ENCODE results near the gene POLR2L.

Gene POLR2L

DNA sequence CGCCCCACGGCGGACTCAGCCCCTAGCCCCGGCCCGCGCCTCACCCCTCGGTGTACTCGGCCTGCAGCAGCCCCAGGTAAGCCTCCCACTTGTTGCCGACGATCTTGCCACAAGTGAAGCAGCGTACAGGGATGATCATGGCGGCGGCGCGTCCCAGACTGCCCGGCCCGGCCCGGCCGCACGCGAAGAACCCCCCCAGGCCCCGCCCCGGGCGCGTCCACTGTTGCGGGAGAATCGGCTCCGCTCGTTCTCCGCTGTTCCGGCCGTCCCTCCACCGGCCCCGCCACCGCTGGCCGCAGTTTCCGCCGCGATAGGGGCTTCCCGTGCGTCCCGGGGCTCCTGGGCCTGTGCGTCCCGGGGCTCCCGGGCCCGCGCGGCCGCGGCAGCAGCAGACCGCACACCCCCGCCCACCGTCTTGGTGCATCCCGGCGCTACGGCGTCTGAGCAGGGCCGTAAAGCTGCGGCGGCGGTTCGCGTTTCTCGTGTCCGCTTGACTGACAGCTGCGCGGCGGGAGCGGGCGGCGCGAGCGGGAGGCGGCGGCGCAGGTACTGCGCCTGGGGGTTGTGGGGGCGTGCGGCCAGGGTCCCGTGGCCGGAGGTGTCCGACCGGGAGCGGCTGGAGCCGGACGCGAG, at the start of gene POLR2L, which contains the start of gene TSPAN4:
Gene POLR2L, minus strand, starts transcription at position 160 of the 633 bp plus-strand sequence. Its CDS starts 21 bp downstream, at position 139.
Gene TSPAN4, plus strand, starts transcription at position 483 of the 633 bp plus-strand sequence. CDS start 7,453 bp downstream, outside the sequence.
- in situ Hi-C loops (cut with MboI; ENCODE audit: low sequenced_read_pairs): no loop called here

DNA sequence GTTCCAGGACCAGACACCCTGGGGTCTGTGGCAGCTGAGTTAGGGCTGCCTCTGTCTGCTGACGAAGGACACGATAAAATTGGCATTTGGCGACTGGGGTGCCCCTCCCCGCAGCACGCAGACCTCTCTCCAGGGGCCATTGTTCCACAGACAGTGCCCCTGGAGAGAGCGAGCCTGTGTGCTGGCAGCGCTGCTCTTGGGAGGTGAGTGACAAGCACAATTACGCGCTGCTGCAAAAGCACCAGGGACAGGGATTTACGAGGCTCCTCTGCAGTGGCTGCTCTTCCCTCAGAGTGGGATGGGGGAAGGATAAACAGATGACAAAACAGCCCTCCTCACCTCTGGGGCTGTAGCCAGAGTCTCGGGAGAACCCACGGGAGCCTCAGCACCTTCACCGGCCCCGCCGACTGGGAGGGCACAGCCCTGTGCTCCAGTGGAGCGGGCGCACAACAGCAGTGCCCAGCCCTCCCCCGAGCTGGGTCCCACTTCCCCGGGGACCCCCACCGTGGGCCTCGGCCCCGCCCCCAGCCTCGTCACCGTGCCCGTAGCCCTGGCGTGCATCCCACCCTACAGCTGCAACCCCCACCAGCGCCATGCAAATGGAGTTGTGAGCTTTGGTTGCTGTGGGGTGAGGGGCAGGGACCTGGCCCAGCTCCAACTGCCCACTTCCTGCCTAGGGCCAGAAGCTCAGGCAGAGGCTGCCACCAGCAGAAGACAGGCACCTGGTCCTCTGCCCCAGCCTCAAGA, 48.6 kb upstream of the POLR2L start:
- in situ Hi-C loops (cut with MboI; ENCODE audit: low sequenced_read_pairs): no loop called here

- in situ Hi-C loops (cut with MboI; ENCODE audit: low sequenced_read_pairs): no loop called here
Observed at GRCh38 chr11:889687-890475, 47.6 kb upstream of the POLR2L start.

GRCh38 chr11:889257-889656, 46.9 kb upstream of the POLR2L start:
- in situ Hi-C loops (cut with MboI; ENCODE audit: low sequenced_read_pairs): no loop called here

DNA sequence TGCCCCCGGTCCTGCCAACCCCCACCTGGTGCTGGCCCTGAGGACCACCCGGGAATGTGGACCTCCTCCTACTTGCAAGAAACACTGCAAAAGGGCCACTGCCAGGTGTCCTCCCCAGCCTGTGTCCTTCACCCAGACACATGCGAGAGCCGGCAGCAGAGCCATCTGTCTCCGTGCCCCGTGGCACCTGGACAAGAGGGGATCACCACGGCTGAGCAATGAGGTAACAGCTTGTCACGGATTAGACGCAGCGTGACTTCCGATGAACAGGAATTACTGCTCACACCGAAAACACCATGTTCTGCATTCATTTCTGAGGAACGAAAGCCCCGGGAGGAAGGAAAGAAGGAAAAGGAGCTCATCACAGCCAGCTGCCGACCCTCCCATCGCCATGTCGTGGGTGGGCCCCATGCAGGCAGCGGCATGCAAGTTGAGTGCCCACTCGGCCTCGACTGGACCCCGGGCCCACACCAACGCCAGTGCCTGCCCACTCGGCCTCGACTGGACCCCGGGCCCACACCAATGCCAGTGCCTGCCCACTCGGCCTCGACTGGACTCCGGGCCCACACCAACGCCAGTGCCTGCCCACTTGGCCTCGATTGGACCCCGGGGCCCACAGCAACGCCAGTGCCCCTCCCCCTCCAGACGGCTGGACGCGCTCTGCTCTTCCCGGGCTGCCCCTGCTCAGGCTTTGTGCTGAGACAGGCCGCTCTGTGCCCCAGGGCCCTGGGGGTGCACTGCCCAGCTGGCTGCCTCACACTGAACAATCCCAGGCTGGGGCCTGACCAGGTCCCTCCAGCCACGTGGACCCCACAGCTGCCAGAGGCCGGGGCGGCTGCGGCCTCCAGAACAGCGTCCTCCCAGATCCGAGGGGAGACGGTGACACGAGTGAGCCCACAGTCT, 46.2 kb upstream of the POLR2L start:
- in situ Hi-C loops (cut with MboI; ENCODE audit: low sequenced_read_pairs): no loop called here

DNA sequence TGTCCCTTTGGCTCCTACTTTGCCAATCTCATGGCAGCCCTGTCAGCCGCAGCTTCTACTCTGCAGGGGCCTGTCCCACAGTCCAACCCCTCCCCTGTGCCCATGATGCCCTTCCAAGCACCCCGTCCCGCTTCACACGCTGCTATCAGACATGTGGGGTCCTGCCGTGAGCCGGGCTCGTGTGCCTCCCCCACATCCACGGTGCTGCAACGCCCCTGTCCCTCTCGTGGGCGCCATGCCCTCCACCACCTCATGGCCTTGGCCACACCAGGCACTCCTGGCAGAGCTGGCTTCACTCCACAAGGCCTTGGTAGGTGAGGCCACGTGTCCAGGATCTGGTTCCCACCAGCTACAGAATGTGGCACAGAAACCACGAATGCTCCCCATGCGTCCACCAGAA, 45.3 kb upstream of the POLR2L start:
- in situ Hi-C loops (cut with MboI; ENCODE audit: low sequenced_read_pairs): no loop called here

DNA sequence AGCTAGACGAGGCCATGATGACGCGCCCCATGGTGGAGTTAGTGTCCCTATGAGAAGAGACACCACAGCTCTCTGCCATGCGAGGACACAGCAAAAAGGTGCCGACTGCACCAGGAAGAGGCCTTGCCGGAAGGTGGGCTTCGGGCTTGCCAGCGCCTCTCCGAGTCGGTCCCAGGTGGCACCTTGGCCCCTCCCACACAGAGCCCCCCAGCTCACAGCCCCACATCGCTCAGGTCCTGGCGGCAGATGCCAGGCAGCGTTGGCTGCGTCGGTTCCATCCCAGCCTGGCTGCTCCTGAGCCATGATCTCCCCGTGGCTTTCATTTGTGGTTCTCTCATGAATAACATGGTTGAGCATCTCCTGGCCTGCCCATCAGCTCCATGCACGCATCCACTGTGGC, 44.2 kb upstream of the POLR2L start:
- in situ Hi-C loops (cut with MboI; ENCODE audit: low sequenced_read_pairs): no loop called here

GRCh38 chr11:884578-885070, 42.3 kb upstream of the POLR2L start:
- in situ Hi-C loops (cut with MboI; ENCODE audit: low sequenced_read_pairs): no loop called here

- in situ Hi-C loops (cut with MboI; ENCODE audit: low sequenced_read_pairs): no loop called here
Observed at GRCh38 chr11:883527-883926, 41.2 kb upstream of the POLR2L start.

DNA sequence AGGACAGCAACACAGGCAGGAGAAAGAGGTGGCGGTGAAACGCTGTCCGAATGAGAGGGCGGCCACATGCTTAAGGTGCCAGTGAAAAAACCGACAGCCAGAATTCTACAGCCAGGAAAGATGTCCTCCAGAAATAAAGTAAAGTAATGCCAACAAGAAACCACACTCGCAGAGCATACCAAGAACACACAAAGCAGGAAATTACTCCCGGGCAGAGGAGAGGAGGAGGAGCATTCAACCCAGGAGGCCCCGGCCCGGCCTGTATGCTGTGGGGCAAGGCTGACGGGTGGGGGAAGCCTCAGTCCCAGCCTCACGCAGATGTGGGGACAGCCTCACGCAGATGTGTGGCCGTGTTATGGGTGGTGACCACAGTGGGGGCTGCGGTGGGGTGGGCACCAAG, 40.3 kb upstream of the POLR2L start:
- in situ Hi-C loops (cut with MboI; ENCODE audit: low sequenced_read_pairs): no loop called here

DNA sequence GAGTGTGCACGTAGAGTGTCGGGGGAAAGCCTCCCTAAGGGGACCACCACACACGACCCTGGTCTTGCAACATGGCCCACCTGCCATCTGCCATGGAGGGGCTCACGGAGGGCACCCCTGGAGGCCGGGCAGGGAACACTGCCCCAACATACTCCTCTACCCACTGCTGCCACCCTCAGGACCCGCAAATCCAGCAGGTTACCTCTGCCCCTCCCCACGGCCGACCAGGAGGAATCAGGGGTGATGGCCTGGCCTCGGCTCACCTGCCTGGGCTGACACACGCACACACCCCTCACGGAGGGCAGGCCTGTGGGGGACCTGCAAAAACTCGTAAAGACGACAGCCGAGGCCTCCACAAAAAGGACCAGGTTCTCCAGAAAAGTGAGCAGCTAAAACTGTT, 38.1 kb upstream of the POLR2L start:
- in situ Hi-C loops (cut with MboI; ENCODE audit: low sequenced_read_pairs): no loop called here

GRCh38 chr11:877565-877964, 35.2 kb upstream of the POLR2L start:
- in situ Hi-C loops (cut with MboI; ENCODE audit: low sequenced_read_pairs): no loop called here

GRCh38 chr11:876545-876944, 34.2 kb upstream of the POLR2L start:
- in situ Hi-C loops (cut with MboI; ENCODE audit: low sequenced_read_pairs): no loop called here

GRCh38 chr11:875769-876301, 33.5 kb upstream of the POLR2L start:
- in situ Hi-C loops (cut with MboI; ENCODE audit: low sequenced_read_pairs): no loop called here

DNA sequence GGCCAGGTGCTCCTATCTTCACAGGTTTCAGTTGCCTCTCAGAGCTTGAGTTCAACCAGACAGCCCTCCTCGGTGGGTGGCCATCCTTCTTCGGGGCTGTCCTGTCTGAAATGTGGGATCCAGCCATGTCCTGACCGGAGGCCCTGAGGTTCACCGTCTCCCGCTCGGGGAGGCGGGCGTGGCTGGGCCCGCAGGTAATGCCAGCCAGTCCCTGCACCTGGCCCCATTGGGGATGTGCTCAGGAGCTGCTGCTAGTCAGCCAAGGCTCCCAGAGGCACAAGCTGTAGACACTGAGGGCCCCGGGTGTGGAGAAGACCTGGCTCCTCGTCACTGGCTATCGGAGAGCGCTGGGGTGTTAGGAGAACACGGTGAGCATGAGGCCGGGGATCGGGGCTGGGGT, 32.9 kb upstream of the POLR2L start:
- in situ Hi-C loops (cut with MboI; ENCODE audit: low sequenced_read_pairs): no loop called here

- in situ Hi-C loops (cut with MboI; ENCODE audit: low sequenced_read_pairs): loop anchor here (25.0 kb wide), 1 partner anchor 164 kb away; the partner anchor contains the start of gene MUC6
Observed at GRCh38 chr11:873706-874105, 31.4 kb upstream of the POLR2L start.

- in situ Hi-C loops (cut with MboI; ENCODE audit: low sequenced_read_pairs): loop anchor here (25.0 kb wide), 1 partner anchor 165 kb away; the partner anchor contains the start of gene MUC6
Observed at GRCh38 chr11:872799-873198, 30.5 kb upstream of the POLR2L start.

DNA sequence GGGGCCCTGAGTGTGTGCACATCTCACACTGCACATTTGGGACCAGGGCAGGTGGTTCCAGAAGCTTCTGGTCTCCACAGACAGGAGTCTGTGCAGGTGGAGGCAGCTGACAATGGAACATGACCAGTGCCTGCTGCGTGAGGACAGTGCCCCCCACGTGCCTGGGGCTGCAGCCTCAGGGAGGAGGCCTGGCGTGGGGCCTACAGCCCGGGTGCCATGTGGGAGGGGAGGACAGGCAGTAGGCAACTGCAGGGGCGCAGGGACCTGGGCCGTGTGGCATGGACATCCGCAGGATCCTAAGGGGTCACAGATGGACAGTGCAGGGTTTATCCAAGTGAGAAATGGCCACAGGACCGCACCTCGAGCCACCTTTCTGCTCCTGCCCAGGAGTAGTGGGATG, 29.1 kb upstream of the POLR2L start:
- in situ Hi-C loops (cut with MboI; ENCODE audit: low sequenced_read_pairs): loop anchor here (25.0 kb wide), 1 partner anchor 166 kb away; the partner anchor contains the start of gene MUC6

DNA sequence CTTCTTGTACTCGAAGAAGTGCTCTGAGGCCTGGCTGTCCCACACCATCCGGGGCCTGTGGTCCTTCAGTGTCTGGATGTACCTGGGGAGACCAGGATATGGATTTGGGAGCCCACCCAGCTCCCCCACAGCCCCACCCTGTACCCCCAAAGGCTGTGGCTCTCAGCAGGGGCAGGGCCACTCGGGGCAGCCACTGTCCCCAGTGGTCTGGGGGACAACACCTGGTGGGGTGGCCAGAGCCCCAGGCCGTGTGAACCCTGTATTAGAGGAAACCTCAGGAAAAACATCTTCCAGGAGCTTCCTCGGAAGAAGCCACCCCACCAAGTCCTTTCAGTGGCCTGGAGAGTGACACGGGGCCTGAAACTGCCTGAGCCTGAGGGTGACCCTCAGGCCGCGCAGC, 28.1 kb upstream of the POLR2L start:
- in situ Hi-C loops (cut with MboI; ENCODE audit: low sequenced_read_pairs): loop anchor here (25.0 kb wide), 1 partner anchor 167 kb away; the partner anchor contains the start of gene MUC6

DNA sequence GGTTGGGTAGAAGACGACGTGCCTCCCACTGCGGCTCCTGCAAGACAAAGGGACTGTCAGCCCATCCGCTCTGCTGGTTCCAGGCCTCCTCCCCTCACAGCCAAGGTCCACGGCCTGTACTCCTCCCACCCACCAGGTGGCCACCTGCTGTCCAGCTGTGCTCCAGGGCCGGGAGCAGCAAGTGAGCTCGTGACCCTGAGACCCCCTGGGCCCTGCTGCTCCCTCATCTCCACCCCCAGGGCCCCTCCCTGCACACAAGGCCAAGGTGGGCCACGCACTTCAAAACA, 27.7 kb upstream of the POLR2L start:
- in situ Hi-C loops (cut with MboI; ENCODE audit: low sequenced_read_pairs): loop anchor here (25.0 kb wide), 1 partner anchor 167 kb away; the partner anchor contains the start of gene MUC6

Data from HL-60/S4 treated with retinoic acid at 250 ng/mL for 4 days and 3 days (cell line).